HCT116 (cell line): ENCODE measurements around the gene MYPN.
"Not testable (repeated sequence)": the region's sequence is repeated elsewhere in the genome, so short reads cannot be mapped to it uniquely, and the experiment has no call there.

Experiments used
- CBX3 ChIP-seq: IDR thresholded peaks from 2 replicates; pipeline ENCODE4 v1.6.1; 2012; ENCODE audit warnings: low read depth
- CEBPB ChIP-seq: IDR thresholded peaks from 2 replicates; pipeline ENCODE4 v1.6.1; 2012; ENCODE audit warnings: low read depth
- EZH2 ChIP-seq: fragments of 200-600 bp; sonication (generic); IDR thresholded peaks from 2 replicates; pipeline ENCODE4 v1.6.1; 2017; ENCODE audit warnings: antibody characterized with exemption, mixed run types
- EZH2phosphoT487 ChIP-seq: fragments of 200-600 bp; IDR thresholded peaks from 2 replicates; pipeline ENCODE4 v1.6.1; 2018; ENCODE audit warnings: antibody characterized with exemption, borderline replicate concordance
- JUND ChIP-seq: IDR thresholded peaks from 2 replicates; pipeline ENCODE4 v1.6.1; 2012
- MAX ChIP-seq: IDR thresholded peaks from 2 replicates; pipeline ENCODE4 v1.6.1; 2012
- POLR2A ChIP-seq: IDR thresholded peaks from 2 replicates; pipeline ENCODE4 v1.7.0; 2011; ENCODE audit warnings: borderline replicate concordance; ENCODE audit not compliant: insufficient read depth, insufficient read length; ENCODE audit errors: extremely low read depth
- SP1 ChIP-seq: IDR thresholded peaks from 2 replicates; pipeline ENCODE4 v1.6.1; 2012; ENCODE audit warnings: low read depth
- YY1 ChIP-seq: IDR thresholded peaks from 2 replicates; pipeline ENCODE4 v1.6.1; 2011; ENCODE audit warnings: low read length, low read depth, moderate library complexity, mild to moderate bottlenecking; ENCODE audit not compliant: insufficient replicate concordance; ENCODE audit errors: extremely low read depth
- ZNF274 ChIP-seq: fragments of 200-500 bp; sonication (Bioruptor generic); IDR thresholded peaks from 2 replicates; pipeline ENCODE4 v1.6.1; 2014; ENCODE audit warnings: mild to moderate bottlenecking, low read depth, low read length, inconsistent platforms
- TF ChIP-seq, protein P1 (sequence below), 3 experiments: fragments of 200-600 bp in 1 of 3; sonication (generic) in 1 of 3; IDR thresholded peaks in 2 of 3; conservative IDR thresholded peaks in 1 of 3; 2 replicates each; pipeline ENCODE4 v1.5.1; 2012 to 2017; ENCODE audit warnings: low read depth in 2 of 3, low read length in 2 of 3, antibody characterized with exemption in 1 of 3, borderline replicate concordance in 1 of 3, control low read depth in 1 of 3, mild to moderate bottlenecking in 1 of 3, mixed read lengths in 1 of 3, mixed run types in 1 of 3, moderate library complexity in 1 of 3; ENCODE audit not compliant: insufficient read depth in 1 of 3
- TF ChIP-seq, protein P2 (sequence below): IDR thresholded peaks from 2 replicates; pipeline ENCODE4 v1.6.1; 2011; ENCODE audit warnings: mild to moderate bottlenecking, low read length, moderate library complexity; ENCODE audit not compliant: insufficient replicate concordance; ENCODE audit errors: extremely low read depth

DNA sequence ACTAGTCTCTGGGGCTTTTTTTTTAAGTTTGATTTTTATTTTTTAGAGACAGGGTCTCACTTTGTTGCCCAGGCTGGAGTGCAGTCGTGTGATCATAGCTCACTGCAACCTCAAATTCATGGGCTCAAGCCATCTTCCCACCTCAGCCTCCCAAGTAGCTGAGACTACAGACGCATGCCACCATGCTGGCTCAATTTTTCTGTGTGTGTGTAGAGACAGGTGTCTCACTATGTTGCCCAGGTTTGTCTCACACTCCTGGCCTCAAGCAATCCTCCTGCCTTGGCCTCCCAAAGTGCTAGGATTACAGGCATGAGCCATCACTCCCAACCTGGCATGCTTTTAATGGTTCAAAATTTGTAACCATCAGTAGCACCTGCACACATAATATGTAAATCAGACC, 86.5 kb downstream of the MYPN start:
- TF ChIP-seq, protein P1, sequence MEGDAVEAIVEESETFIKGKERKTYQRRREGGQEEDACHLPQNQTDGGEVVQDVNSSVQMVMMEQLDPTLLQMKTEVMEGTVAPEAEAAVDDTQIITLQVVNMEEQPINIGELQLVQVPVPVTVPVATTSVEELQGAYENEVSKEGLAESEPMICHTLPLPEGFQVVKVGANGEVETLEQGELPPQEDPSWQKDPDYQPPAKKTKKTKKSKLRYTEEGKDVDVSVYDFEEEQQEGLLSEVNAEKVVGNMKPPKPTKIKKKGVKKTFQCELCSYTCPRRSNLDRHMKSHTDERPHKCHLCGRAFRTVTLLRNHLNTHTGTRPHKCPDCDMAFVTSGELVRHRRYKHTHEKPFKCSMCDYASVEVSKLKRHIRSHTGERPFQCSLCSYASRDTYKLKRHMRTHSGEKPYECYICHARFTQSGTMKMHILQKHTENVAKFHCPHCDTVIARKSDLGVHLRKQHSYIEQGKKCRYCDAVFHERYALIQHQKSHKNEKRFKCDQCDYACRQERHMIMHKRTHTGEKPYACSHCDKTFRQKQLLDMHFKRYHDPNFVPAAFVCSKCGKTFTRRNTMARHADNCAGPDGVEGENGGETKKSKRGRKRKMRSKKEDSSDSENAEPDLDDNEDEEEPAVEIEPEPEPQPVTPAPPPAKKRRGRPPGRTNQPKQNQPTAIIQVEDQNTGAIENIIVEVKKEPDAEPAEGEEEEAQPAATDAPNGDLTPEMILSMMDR (IDR thresholded peaks at IDR 0.05 in 2 of 3, conservative IDR thresholded peaks at IDR 0.05 in 1 of 3; ENCODE audit: borderline replicate concordance in 1 of 3, insufficient read depth in 1 of 3, low read depth in 2 of 3, low read length in 2 of 3), result not testable (repeated sequence)
- not testable (repeated sequence) for TF ChIP-seq MAX, EZH2phosphoT487, JUND, ZNF274, YY1, EZH2, POLR2A, SP1, CBX3, CEBPB
- TF ChIP-seq, protein P2, sequence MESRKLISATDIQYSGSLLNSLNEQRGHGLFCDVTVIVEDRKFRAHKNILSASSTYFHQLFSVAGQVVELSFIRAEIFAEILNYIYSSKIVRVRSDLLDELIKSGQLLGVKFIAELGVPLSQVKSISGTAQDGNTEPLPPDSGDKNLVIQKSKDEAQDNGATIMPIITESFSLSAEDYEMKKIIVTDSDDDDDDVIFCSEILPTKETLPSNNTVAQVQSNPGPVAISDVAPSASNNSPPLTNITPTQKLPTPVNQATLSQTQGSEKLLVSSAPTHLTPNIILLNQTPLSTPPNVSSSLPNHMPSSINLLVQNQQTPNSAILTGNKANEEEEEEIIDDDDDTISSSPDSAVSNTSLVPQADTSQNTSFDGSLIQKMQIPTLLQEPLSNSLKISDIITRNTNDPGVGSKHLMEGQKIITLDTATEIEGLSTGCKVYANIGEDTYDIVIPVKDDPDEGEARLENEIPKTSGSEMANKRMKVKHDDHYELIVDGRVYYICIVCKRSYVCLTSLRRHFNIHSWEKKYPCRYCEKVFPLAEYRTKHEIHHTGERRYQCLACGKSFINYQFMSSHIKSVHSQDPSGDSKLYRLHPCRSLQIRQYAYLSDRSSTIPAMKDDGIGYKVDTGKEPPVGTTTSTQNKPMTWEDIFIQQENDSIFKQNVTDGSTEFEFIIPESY, result not testable (repeated sequence)
